GM12892 (cell line): ENCODE measurements around the gene PLA2G15. TPM values are rescaled to one million over a fixed set of nuclear protein-coding genes. Genes with fewer than 3 reads are reported as not detected.

Experiments used
- DNase-seq: peaks from one replicate; pipeline ENCODE4 v3.0.0; 2011; ENCODE audit not compliant: insufficient read length
- FAIRE-seq: peaks from 2 replicates; lab custom pipeline; 2011; peaks lifted over from hg19 to GRCh38; lab: Jason Lieb, UNC
- POLR2A ChIP-seq: IDR thresholded peaks from 2 replicates; pipeline ENCODE4 v1.6.1; 2011; ENCODE audit warnings: low read depth, low read length, control low read depth
- POLR2AphosphoS5 ChIP-seq: IDR thresholded peaks from 2 replicates; pipeline ENCODE4 v1.6.1; 2011; ENCODE audit warnings: low read depth, low read length, control low read depth
- TAF1 ChIP-seq: IDR thresholded peaks from 2 replicates; pipeline ENCODE4 v1.6.1; 2011; ENCODE audit warnings: low read depth, mild to moderate bottlenecking, control low read depth, low read length, borderline replicate concordance
- polyA plus RNA-seq: library from polyadenylated mRNA; unstranded; fragments of >200 nt; gene quantifications from one replicate; pipeline ENCODE4 v1.2.1, GENCODE V29; 2012; ENCODE audit warnings: missing spikeins, inconsistent platforms; ENCODE audit not compliant: missing spikeins

Gene PLA2G15, protein sequence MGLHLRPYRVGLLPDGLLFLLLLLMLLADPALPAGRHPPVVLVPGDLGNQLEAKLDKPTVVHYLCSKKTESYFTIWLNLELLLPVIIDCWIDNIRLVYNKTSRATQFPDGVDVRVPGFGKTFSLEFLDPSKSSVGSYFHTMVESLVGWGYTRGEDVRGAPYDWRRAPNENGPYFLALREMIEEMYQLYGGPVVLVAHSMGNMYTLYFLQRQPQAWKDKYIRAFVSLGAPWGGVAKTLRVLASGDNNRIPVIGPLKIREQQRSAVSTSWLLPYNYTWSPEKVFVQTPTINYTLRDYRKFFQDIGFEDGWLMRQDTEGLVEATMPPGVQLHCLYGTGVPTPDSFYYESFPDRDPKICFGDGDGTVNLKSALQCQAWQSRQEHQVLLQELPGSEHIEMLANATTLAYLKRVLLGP
- 3.5 TPM for polyA plus RNA-seq

DNA sequence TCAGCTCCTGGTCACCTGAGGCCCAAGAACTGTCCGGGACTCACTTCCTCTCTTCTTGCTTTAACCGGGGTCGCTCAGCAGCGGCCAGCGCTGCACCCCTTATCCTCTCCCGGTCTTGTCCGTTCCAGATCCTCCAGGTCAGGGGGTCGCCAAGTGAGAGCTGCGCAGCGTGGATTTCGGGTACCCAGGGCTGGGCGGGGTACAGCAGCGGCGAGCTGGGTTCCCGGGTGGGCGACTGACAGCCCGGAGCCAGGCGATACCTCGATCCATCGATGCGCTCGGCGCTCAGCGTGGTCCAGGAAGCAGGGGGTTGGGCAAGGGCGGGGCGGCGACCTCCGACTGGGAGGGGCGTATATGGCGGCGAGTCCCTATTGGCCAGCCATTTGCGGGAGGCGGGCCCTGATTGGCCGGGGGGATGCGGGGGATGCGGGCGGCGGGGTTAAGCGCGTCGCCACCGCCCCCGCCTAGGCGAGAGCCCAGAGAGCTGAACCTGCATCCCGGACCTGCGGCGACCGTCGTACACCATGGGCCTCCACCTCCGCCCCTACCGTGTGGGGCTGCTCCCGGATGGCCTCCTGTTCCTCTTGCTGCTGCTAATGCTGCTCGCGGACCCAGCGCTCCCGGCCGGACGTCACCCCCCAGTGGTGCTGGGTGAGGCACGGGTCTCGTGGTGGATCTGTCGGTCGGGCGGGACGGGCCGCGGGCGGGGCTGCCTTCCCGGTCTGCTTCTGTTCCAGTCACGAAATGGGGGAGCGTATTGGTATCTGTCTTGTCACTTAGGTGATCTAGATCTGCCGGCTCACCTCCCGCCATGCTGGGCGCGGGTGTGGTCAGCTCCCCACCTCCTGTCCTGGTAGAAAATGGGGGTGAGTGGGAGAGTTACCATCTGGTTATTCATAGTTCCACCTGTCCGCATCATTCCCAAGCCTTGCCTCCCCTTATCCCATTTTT lies at the start of gene PLA2G15:
PLA2G15 (plus strand) TSS at position 471 of the 951 bp plus-strand sequence; CDS start at position 525, 54 bp downstream.
- DNase-seq (peak; percentile 98), FAIRE-seq (peak; percentile 98)
- TF ChIP-seq POLR2AphosphoS5 (peak; percentile 51; the same call in 1 of the 2 replicates), TAF1 (no peak), POLR2A (peak; percentile 68)

DNA sequence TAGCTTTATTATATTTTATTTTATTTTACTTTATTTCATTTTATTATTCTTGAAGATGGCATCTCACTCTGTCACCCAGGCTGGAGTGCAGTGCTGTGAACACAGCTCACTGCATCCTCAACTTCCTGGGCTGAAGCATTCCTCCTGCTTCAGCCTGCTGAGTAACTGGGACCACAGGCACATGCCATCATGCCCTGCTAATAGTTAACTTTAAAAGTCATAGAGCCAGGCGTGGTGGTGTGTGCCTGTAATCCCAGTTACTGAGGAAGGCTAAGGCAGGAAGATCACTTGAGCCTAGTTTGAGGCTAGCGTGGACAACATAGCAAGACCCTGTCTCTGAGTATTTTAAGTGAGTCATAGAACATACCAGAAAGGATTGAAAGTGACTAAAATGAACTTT lies 47.9 kb upstream of the PLA2G15 start:
- no peak for FAIRE-seq
- TF ChIP-seq TAF1 (no peak), POLR2A (no peak), POLR2AphosphoS5 (no peak)
- no peak for DNase-seq

DNA sequence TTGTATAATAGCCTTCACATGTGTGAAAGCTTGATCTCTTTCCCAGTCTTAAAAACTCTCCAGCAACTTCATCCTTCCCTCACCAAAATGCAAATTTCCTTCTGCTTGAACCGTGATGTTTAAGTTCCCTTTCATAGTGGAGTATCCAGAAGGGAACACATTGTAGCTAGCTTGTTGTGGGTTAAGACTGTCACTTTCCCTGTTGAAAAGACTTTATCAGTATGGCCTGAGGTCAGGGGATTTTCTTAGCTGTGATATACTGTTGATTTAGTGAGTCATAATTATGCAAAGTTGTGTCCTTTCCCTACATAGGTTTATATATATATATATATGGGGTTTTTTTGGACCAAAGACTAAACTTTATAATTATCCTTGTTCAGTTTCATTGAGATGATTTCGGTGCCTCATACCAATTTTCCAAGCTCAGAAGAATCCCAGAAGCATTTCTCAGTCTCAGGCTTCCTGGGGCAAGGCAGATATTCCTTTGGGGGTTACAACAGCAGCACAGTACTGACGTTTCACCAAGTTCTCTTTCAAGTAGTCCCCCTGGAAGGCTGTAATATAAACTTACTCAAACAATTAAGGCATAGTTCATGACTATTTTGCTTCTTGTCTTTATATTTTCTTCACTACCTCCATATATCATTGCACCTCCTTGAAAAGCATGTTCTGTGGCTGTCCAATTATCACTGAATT lies 44.9 kb upstream of the PLA2G15 start:
- FAIRE-seq (no peak), DNase-seq (no peak)
- no peak for TF ChIP-seq TAF1
- TF ChIP-seq POLR2A: no peak
- no peak for TF ChIP-seq POLR2AphosphoS5

DNA sequence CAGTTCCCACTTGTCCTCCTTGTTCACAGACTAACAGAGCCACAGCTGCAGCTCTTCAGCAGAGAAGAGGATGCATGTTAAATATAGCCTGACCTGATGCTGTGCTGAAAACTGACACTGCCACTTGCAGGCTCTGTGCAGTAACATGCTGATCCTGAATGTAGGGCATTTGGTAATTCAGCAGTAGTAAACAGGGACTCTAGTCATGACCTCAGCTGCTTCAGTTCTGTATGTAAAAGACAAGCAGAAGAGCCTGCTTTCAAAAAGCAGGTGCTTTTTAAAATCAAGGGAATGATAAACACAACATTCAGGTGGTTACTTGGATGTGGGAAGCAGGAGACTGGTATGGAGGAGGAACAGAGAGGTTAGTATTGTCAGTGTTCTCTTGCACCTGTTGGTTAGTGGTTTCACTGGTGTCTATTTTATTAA lies 43.1 kb upstream of the PLA2G15 start:
- no peak for TF ChIP-seq POLR2A
- no peak for TF ChIP-seq TAF1
- FAIRE-seq (no peak), DNase-seq (no peak)

DNA sequence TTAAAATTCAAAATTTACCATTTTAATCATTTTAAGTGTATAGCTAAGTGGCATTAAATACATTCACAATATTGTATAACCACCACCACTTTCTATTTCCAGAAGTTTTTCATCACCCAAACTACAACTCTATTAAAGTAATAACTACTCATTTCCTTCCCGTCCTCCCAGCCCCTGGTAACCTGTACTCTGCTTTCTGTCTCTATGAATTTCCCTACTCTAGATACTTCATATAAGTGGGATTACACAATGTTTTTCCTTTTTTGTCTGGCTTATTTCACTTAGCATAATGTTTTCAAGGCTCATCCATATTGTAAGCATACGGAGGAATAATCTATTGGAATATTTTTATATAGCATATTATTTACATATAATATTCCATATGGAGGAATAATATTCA lies 38.9 kb upstream of the PLA2G15 start:
- TF ChIP-seq POLR2AphosphoS5 (no peak), POLR2A (no peak), TAF1 (no peak)
- DNase-seq (no peak), FAIRE-seq (no peak)

DNA sequence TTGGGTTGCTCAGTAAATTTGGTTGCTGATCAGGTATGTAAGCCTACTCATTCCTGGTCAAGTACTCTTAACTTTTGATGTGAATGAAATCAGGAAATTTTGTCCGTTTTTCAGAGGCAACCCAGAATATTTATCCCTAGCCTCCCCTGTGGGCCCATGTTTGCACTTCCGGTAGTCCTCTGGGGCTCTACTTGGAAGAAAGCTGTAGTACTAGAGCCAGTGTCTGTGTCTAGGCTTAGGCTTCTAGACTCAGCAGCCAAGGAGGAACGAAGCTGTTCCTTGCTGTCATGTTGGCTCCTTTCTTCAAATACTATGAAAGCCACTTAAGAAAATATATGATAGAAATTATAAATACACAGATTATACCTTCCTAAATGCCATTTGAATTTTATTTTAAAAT lies 30.4 kb upstream of the PLA2G15 start:
- no peak for FAIRE-seq
- no peak for DNase-seq
- TF ChIP-seq TAF1 (no peak), POLR2AphosphoS5 (no peak), POLR2A (no peak)

DNA sequence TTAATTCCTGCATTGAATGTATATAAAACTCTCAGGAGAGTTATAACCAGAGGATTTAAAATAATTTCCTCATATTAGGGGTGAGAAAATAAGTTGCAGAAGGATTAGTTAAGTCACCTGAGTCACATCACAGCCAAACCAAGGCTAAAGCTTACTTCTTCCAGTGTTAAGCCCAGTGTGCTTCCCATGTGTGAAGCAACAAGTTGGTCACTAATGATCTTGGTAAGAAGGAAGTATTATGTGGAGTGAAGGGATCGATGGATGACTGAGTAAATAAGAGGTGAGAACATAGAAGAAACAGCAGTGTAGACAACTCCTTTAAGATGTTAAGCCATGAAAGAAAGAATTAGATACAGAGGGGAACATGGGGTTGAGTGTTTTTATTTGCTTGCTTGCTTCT lies 29.9 kb upstream of the PLA2G15 start:
- DNase-seq: no peak
- FAIRE-seq: no peak
- TF ChIP-seq POLR2A (no peak), POLR2AphosphoS5 (no peak), TAF1 (no peak)

DNA sequence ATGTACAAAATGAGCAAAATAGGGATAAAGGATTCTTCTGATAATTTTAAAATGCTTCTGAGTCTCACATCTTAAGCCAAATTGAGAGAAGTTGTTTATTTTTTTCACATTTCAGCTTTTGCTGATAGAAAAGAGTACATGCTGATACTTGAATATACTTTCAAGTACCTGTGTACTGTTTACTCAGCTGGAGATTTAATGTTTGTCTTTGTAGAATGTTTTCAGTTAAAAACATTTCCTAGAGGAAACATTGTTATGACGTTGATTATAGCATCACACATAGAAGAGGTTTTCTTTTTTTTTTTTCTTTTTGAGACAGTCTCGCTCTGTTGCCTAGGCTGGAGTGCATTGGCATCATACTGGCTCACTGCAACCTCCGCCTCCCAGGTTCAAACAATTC lies 28.9 kb upstream of the PLA2G15 start:
- TF ChIP-seq TAF1 (no peak), POLR2A (no peak), POLR2AphosphoS5 (no peak)
- FAIRE-seq (no peak), DNase-seq (no peak)

DNA sequence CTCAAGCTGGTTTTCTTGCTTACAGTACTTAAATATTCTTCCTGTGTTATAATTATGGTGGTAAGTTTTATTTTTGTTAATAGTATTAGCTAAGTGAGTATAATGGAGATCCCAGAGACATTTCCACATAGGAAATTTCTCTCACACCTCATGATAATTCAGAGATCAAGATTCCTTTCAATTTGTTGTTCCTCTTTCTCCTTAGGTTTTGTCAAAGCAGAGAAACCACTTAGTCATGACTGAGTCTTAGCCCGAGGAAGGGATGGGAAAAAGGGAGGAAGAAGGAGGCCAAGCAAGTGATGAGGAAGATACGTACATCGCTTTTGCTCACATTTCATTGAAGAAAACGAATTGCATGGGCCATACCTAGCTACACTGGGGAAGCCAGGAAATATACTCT lies 27.7 kb upstream of the PLA2G15 start:
- DNase-seq (no peak), FAIRE-seq (no peak)
- no peak for TF ChIP-seq POLR2A
- no peak for TF ChIP-seq POLR2AphosphoS5
- no peak for TF ChIP-seq TAF1

DNA sequence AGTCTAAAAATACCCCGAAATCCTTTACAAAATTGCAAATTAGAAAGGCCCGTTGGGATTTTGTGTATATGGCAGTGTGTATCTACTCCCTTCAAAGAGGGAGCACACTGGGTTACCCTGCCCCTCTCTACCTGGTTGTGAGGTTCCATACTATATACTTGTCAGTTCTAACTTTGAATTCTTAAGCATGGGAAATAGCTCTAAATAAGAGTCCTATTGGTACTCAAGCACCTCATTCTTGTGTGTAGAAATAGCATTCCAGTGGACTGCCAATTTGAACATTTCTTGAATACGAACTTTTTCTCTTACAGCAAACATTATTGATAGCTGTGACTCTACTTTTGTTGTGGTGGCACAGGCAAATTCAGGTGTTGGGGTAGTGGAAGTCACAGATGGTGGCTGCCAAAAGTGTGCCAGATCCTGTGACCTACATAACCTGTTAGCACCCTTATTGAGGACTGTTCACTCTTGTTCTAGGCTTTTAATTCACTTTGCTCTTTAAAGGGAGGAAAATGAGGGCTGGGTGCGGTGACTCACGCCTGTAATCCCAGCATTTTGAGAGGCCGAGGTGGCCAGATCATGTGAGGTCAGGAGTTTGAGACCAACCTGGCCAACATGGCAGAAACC lies 25.3 kb upstream of the PLA2G15 start:
- FAIRE-seq: no peak
- DNase-seq: no peak
- TF ChIP-seq TAF1: no peak
- TF ChIP-seq POLR2A: no peak
- no peak for TF ChIP-seq POLR2AphosphoS5

DNA sequence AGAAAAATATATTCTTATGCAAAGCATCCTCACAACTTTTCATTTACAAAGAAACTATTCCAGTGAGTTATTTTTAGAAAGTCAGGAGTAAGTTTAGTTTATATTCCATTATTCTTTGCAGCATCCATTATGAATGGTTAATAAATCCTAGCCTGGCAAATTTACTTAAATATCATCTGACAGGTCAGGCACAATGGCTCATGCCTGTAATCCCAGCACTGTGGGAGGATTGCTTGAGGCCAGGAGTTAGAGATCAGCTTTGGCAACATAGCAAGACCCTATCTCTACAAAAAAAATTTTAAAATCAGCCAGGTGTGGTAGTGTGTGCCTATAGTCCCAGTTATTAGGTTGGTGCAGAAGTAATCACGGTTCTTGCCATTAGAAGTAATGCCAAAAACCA lies 22.1 kb upstream of the PLA2G15 start:
- no peak for DNase-seq
- no peak for FAIRE-seq
- TF ChIP-seq POLR2A: no peak
- TF ChIP-seq POLR2AphosphoS5: no peak
- TF ChIP-seq TAF1: no peak

DNA sequence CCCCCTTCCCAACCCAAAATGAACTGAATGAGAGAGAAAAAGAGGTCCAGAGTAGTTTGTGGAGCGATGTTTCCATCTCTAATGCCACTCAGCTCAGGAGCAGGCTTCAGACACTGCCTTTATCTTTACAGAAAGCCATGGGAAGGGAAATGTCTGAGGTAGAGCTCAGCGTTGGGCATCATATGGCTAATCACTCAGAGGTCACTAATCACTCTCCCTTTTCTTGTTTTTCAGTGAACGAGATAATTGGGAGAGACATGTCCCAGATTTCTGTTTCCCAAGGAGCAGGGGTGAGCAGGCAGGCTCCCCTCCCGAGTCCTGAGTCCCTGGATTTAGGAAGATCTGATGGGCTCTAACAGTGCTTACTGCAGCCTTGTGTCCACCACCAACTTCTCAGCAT lies 19.1 kb upstream of the PLA2G15 start:
- DNase-seq: no peak
- TF ChIP-seq TAF1 (no peak), POLR2A (no peak), POLR2AphosphoS5 (no peak)
- FAIRE-seq: no peak
